Activated T-helper 2 cell treated with anti-CD3 and anti-CD28 coated beads, Interferon-gamma antibody, Interleukin-2, Interleukin-4, amounts not matched to agents 10 μg/mL and 5 μg/mL and 100 μg/mL, durations not matched to agents 14 hours and 24 hours and 36 hours (primary cell): ENCODE data around the gene NIPAL4. TPM values are rescaled to one million over a fixed set of nuclear protein-coding genes. Genes with fewer than 3 reads are reported as not detected.
A peak's percentile ranks its signal among the peaks of the same experiment; 100 is the strongest.

ENCODE experiments used
- DNase-seq: peaks from one replicate; pipeline ENCODE4 v3.0.0; 2021; ENCODE audit warnings: low spot score
- H3K27ac Mint-ChIP-seq: one replicate; pipeline ENCODE4 v1.8.0; 2021; ENCODE audit warnings: mixed read lengths
- H3K27me3 Mint-ChIP-seq: one replicate; pipeline ENCODE4 v1.8.0; 2021; ENCODE audit warnings: low read depth, mixed read lengths
- H3K36me3 Mint-ChIP-seq: one replicate; pipeline ENCODE4 v1.8.0; 2021; ENCODE audit warnings: low read depth, mixed read lengths
- H3K4me1 Mint-ChIP-seq: one replicate; pipeline ENCODE4 v1.8.0; 2021; ENCODE audit warnings: low read depth, mixed read lengths
- H3K4me3 Mint-ChIP-seq: one replicate; pipeline ENCODE4 v1.8.0; 2021; ENCODE audit warnings: low read depth, mild to moderate bottlenecking, moderate library complexity, mixed read lengths
- H3K9me3 Mint-ChIP-seq: one replicate; pipeline ENCODE4 v1.8.0; 2021; ENCODE audit warnings: mixed read lengths
- intact Hi-C: fragments of 100-400 bp; cut with micrococcal nuclease; formaldehyde crosslinking; loops from one replicate; pipeline ENCODE4 v1.15.1; 2023
- total RNA-seq: library from RNA; stranded (reverse); gene quantifications from 2 replicates; pipeline ENCODE4 v1.2.3, GENCODE V29; 2022

The NIPAL4 gene
- total RNA-seq, 1 donor from 2014 or later = 2.1 TPM

DNA sequence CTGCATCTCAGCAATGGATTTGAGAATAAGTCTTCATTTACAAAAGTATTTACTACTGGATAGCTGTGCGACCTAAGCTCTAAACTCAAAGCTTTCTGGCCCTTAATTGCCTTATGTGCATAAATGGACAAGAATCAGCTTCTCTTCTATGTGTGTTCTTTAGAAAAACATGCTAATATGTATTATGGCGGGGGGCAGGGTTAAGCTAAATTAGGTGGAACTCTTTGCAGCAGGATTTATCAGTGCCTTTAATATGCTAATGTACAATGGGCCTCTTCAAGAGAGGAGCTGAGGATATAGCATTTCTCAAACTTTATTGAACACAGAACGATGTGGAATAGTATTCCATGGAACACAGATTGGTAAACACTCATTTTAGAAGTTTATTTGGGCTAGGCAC lies 10.0 kb upstream of the NIPAL4 start:
- Mint-ChIP-seq H3K4me1 (peaks cover 2% of the 10 kb centered on the region), H3K36me3 (no peaks in the 10 kb centered on the region), H3K27me3 (peaks cover 2% of the 10 kb centered on the region)

GRCh38 chr5:157451806-157452205 lies 8.2 kb upstream of the NIPAL4 start:
- H3K27ac Mint-ChIP-seq = no peak overlapping the region
- intact Hi-C loops = no loop called here

More for the DNA sequence above, 10.0 kb upstream of the NIPAL4 start:
- Mint-ChIP-seq H3K4me3 (no peak overlapping the region), H3K27ac (no peak overlapping the region), H3K9me3 (no peaks in the 10 kb centered on the region)
- no peak for DNase-seq
- intact Hi-C loops = no loop called here

DNA sequence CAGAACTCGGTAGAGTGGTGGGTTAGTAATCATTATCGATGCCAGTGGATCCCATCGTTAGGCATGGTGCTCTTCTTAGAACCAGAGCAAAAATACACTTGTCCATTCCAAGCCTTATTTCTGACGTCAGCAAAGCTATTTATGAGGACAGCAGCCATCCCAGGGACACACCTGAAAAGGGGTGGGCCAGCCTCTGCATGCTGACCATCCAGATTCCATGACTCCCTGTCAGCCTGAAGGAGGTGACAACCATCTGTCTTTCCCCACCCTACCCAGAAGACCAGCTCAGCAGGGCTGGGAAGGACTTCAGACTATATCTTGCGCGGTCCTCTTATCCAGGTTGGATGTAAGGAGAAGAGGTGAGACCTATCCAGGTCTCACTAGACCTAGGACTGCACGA lies 5.7 kb upstream of the NIPAL4 start:
- no peak overlapping the region for H3K4me3 Mint-ChIP-seq
- peaks cover 6% of the 10 kb centered on the region for H3K27me3 Mint-ChIP-seq
- no peak for DNase-seq
- no peaks in the 10 kb centered on the region for H3K36me3 Mint-ChIP-seq
- intact Hi-C loops = no loop called here
- no peak overlapping the region for H3K27ac Mint-ChIP-seq
- H3K9me3 Mint-ChIP-seq = no peaks in the 10 kb centered on the region
- H3K4me1 Mint-ChIP-seq = peaks cover 6% of the 10 kb centered on the region

More at GRCh38 chr5:157451806-157452205, 8.2 kb upstream of the NIPAL4 start:
- Mint-ChIP-seq H3K9me3 (no peaks in the 10 kb centered on the region), H3K4me3 (no peak overlapping the region), H3K4me1 (peaks cover 6% of the 10 kb centered on the region), H3K27me3 (no peaks in the 10 kb centered on the region), H3K36me3 (no peaks in the 10 kb centered on the region)
- no peak for DNase-seq

- DNase-seq = no peak
- H3K4me1 Mint-ChIP-seq = peaks cover 7% of the 10 kb centered on the region
- H3K4me3 Mint-ChIP-seq = no peak overlapping the region
- no peaks in the 10 kb centered on the region for H3K9me3 Mint-ChIP-seq
- peaks cover 9% of the 10 kb centered on the region for H3K27me3 Mint-ChIP-seq
- intact Hi-C loops = no loop called here
- no peaks in the 10 kb centered on the region for H3K36me3 Mint-ChIP-seq
- H3K27ac Mint-ChIP-seq = no peak overlapping the region
These were observed 5.0 kb upstream of the NIPAL4 start for GRCh38 chr5:157455057-157455456.

DNA sequence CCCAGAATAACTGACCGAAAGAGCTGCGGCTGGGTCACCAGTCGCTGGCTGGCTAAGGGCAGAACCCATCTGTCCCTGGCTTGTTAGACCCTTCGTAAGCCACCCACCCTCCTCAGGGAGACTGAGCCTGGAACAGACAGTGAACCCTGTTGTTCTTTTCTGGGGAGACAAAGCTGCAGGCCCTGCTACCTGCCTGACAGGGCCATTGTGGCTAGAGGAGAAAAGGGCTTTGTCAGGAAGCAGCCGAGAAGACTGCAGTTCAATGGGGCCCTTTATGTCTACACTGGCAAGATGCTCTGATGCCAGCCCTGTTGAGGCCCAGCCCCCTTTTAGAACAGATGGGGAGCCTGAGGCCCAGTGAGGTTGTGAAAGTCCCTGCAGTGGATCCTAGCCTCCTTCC lies 3.7 kb upstream of the NIPAL4 start:
- H3K36me3 Mint-ChIP-seq = peaks cover 4% of the 10 kb centered on the region
- intact Hi-C loops = no loop called here

DNA sequence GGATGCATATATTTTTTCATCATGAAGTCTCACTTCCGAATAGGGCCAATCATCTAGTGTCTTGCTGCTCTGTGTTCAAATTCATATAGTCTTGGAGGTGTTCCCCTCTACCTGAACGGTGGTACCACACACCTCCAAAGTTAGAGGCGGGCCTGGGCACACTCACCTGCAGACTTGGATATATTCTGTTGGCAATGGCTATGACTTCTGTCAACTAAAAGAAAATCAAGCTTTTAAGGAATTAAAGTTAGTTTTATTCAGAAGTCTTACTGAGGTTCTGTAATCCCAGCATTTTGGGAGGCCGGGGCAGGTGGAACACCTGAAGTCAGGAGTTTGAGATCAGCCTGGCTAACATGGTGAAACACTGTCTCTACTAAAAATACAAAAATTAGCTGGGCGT lies 2.6 kb upstream of the NIPAL4 start:
- Mint-ChIP-seq H3K4me1 (peaks cover 15% of the 10 kb centered on the region), H3K27ac (no peak overlapping the region), H3K4me3 (no peak overlapping the region), H3K9me3 (no peaks in the 10 kb centered on the region), H3K36me3 (peaks cover 4% of the 10 kb centered on the region), H3K27me3 (peaks cover 26% of the 10 kb centered on the region)
- intact Hi-C loops = no loop called here
- DNase-seq = no peak

More for the DNA sequence above, 3.7 kb upstream of the NIPAL4 start:
- Mint-ChIP-seq H3K27me3 (peaks cover 19% of the 10 kb centered on the region), H3K27ac (no peak overlapping the region), H3K9me3 (no peaks in the 10 kb centered on the region), H3K4me1 (peaks cover 15% of the 10 kb centered on the region), H3K4me3 (no peak overlapping the region)
- DNase-seq = no peak

- no peak overlapping the region for H3K27ac Mint-ChIP-seq
- H3K9me3 Mint-ChIP-seq = no peaks in the 10 kb centered on the region
- peaks cover 20% of the 10 kb centered on the region for H3K4me1 Mint-ChIP-seq
These were observed 1.2 kb upstream of the NIPAL4 start for GRCh38 chr5:157458835-157459234.

GRCh38 chr5:157460921-157461792 lies 1.1 kb downstream of the NIPAL4 start:
- peaks cover 26% of the 10 kb centered on the region for H3K27me3 Mint-ChIP-seq
- no peak for DNase-seq
- peaks cover 12% of the 10 kb centered on the region for H3K36me3 Mint-ChIP-seq
- intact Hi-C loops = loop anchor here (5.0 to 10.0 kb wide), 2 partner anchors 69 to 316 kb away; partner anchors contain the start of gene MED7
- no peak overlapping the region for H3K27ac Mint-ChIP-seq
- no peaks in the 10 kb centered on the region for H3K9me3 Mint-ChIP-seq
- peak overlapping the region; percentile 69 for H3K4me3 Mint-ChIP-seq
- peaks cover 33% of the 10 kb centered on the region for H3K4me1 Mint-ChIP-seq

More at GRCh38 chr5:157458835-157459234, 1.2 kb upstream of the NIPAL4 start:
- peaks cover 9% of the 10 kb centered on the region for H3K36me3 Mint-ChIP-seq
- H3K4me3 Mint-ChIP-seq = no peak overlapping the region
- no peak for DNase-seq
- peaks cover 26% of the 10 kb centered on the region for H3K27me3 Mint-ChIP-seq
- intact Hi-C loops = no loop called here

- Mint-ChIP-seq H3K4me3 (no peak overlapping the region), H3K4me1 (peaks cover 33% of the 10 kb centered on the region), H3K9me3 (no peaks in the 10 kb centered on the region), H3K27me3 (peaks cover 26% of the 10 kb centered on the region), H3K36me3 (peaks cover 16% of the 10 kb centered on the region), H3K27ac (no peak overlapping the region)
- DNase-seq = no peak
- intact Hi-C loops = loop anchor here (5.0 to 10.0 kb wide), 2 partner anchors 71 to 318 kb away; partner anchors contain the start of gene MED7
These were observed 3.1 kb downstream of the NIPAL4 start for GRCh38 chr5:157463081-157463480.

DNA sequence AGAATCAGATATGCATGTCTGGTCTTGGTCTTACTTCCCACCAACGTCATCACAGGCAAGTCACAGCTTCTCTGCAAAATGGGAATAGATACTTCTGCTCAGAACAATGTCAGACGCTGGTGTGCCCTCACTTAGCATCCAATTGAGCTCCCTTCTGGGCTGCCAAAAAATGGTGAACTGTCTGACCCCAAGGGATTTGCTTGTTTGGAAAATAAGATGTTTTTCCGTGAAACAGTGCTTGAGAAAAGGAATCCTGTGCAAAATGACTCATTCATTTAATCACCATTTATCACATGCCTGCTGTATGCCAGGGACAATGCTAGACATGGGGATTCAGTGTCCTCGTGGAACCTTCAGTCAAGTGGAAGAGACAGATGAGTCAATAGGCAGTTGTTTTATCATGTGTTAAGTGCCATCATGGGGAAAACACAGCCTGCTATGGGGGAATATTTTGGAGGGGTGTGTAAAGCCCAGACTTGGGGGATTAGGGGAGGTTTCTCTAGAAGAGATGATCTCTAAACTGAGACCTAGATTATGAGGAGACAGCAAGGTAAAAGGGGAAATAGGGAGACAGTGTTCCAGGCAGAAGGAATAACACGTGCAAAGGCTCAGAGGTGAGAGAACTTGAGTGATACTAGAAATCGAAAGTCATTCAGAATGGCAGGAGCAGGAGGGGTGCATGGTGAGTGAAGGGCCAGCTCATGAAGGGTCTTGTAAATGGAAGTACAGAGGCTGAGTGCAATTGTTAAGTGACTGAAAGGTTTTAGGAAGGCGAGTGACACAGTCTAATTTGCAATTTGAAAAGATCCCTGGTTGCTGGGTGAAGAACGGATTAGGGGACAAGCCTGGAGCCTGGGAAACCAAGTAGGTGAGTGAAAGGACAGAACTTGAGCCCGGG lies 3.9 kb downstream of the NIPAL4 start:
- Mint-ChIP-seq H3K4me1 (peaks cover 33% of the 10 kb centered on the region), H3K27me3 (peaks cover 24% of the 10 kb centered on the region), H3K9me3 (no peaks in the 10 kb centered on the region), H3K36me3 (peaks cover 16% of the 10 kb centered on the region), H3K4me3 (peak overlapping the region; percentile 18), H3K27ac (peak overlapping the region; percentile 82)
- DNase-seq = no peak
- intact Hi-C loops = loop anchor here (1.0 to 10.0 kb wide), 7 partner anchors 31 to 319 kb away; partner anchors contain the start of genes MED7 and THG1L

DNA sequence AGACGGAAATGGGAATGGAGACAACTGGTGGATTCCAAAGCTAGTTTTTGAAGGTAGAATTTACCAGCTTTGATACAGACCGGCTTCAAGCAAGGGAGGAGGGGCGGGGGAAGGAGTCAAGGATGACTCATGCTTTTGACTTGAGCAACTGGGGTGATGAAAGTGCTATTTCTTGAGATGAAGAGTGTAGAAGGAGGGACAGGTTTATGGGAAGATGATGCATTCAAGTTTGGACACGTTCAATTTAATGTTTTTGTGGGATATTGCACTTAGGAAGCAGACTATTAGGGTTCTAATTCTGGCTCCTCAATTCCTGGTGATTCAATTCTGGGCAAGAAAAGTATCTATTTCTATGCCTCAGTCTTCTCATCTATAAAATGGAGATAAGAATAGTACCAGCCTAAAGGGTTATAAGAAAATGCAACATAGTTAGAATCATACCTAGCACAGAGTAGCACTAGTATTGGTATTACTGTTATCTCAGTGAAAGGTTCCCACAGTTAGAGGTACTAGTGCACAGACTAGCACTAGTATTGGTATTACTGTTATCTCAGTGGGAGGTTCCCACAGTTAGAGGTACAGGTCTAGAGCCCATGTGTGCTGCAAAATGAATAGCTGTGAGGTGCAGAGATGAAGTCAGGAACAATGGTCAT lies 4.6 kb downstream of the NIPAL4 start:
- peak; percentile 43 for DNase-seq
- Mint-ChIP-seq H3K36me3 (peaks cover 16% of the 10 kb centered on the region), H3K9me3 (no peaks in the 10 kb centered on the region), H3K4me3 (no peak overlapping the region), H3K4me1 (peaks cover 32% of the 10 kb centered on the region), H3K27ac (peak overlapping the region; percentile 82), H3K27me3 (peaks cover 17% of the 10 kb centered on the region)
- intact Hi-C loops = loop anchor here (1.0 to 10.0 kb wide), 8 partner anchors 32 to 394 kb away; partner anchors contain the start of genes MED7 and THG1L

DNA sequence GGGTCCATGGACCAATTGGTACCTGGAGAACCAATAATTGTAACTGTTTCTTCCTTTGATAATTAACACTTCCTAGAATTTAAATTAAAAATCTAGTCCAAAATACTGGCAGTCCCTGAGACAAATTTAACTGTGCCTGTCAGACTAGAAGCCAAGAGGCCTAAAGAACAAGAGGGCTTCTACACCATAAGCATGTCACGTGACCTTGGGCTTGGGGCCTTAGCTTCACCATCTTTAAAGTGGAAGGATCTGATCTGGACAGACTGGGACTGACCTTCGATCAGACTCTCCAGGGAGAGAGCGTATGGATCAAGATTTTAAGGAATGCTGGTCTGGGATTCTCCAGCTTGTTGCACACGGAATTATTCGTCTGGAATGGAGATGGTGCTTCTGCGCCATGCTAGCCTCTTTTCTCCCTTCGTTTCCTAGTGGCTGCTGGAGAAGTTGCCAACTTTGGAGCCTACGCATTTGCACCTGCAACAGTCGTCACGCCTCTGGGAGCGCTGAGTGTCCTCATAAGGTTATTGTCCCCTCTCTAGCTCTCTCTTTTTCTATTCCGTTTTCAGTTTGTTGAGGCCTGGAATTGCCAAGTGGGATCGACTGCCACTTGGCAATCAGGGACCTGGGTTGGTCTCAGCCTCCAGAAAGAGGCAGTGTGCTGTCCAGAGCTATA lies 8.4 kb downstream of the NIPAL4 start:
- H3K27me3 Mint-ChIP-seq = no peaks in the 10 kb centered on the region

More for the DNA sequence above, 8.4 kb downstream of the NIPAL4 start:
- intact Hi-C loops = loop anchor here (10.0 kb wide), 1 partner anchor 324 kb away; the partner anchor contains the start of gene MED7
- Mint-ChIP-seq H3K9me3 (no peaks in the 10 kb centered on the region), H3K27ac (no peak overlapping the region), H3K4me3 (no peak overlapping the region), H3K36me3 (peaks cover 30% of the 10 kb centered on the region), H3K4me1 (peaks cover 33% of the 10 kb centered on the region)
- no peak for DNase-seq
